Subcutaneous adipose tissue (tissue), 4 donors: Measurements from ENCODE around the gene SLC45A1. TPM values are rescaled to one million over a fixed set of nuclear protein-coding genes. Genes with fewer than 3 reads are reported as not detected.

Source experiments
- CTCF ChIP-seq: fragments of 450-650 bp; IDR thresholded peaks from one replicate; pipeline ENCODE4 v1.5.1; 2016; ENCODE audit warnings: low read depth, mild to moderate bottlenecking, control low read depth, antibody characterized with exemption, moderate library complexity
- total RNA-seq, 4 donors: library from RNA; depleted of rRNA; stranded (reverse); fragments of >200 nt; gene quantifications; one replicate each; pipeline ENCODE4 v1.1.0, GENCODE V29; 2016

Gene SLC45A1
- total RNA-seq, 4 donors from 2014 or later: 0.65 to 3.2 (median 1.3) TPM

- TF ChIP-seq CTCF: no peak
These were observed 34.6 kb upstream of the SLC45A1 start for GRCh38 chr1:8283058-8283884.

- no peak for TF ChIP-seq CTCF
These were observed 33.8 kb upstream of the SLC45A1 start for GRCh38 chr1:8284127-8284526.

- no peak for TF ChIP-seq CTCF
These were observed 32.8 kb upstream of the SLC45A1 start for GRCh38 chr1:8285103-8285502.

GRCh38 chr1:8285965-8286364 is 31.9 kb upstream of the SLC45A1 start:
- no peak for TF ChIP-seq CTCF

GRCh38 chr1:8293118-8293517 is 24.8 kb upstream of the SLC45A1 start:
- no peak for TF ChIP-seq CTCF

GRCh38 chr1:8293641-8294169 is 24.2 kb upstream of the SLC45A1 start:
- TF ChIP-seq CTCF: no peak

GRCh38 chr1:8294170-8294697 is 23.7 kb upstream of the SLC45A1 start:
- TF ChIP-seq CTCF: no peak
